ENCODE data around the gene OLFML2B. TPM values are rescaled to one million over a fixed set of nuclear protein-coding genes. Genes with fewer than 3 reads are reported as not detected.

OLFML2B gene
- total RNA-seq, 4 donors from 2014 or later, result 1.1 to 7.7 (median 4.7) TPM

GRCh38 chr1:161933592-161934588 lies 89.8 kb downstream of the OLFML2B start:
- Histone ChIP-seq H3K27ac (no peak overlapping the region), H3K4me1 (no peaks in the 10 kb centered on the region), H3K4me3 (no peak overlapping the region), H3K27me3 (no peaks in the 10 kb centered on the region), H3K9me3 (no peaks in the 10 kb centered on the region), H3K36me3 (peaks cover 0 to 22% of the 10 kb centered on the region in 2 donors)
- TF ChIP-seq POLR2AphosphoS5 (IDR thresholded peaks at IDR 0.05) (no peak), EP300 (IDR thresholded peaks at IDR 0.05) (no peak), CTCF (IDR thresholded peaks at IDR 0.05) (no peak), POLR2A (IDR thresholded peaks at IDR 0.05) (no peak)
- ATAC-seq, result no peak
- WGBS, 2 donors (ENCODE audit: low coverage in 1 of 2), result 58 to 74% methylated on average over 3 to 6 of the region's 6 CpGs

Other genes starting within 250 kb of the OLFML2B start
- gene NOS1AP, start 45.8 kb upstream of the OLFML2B start, total RNA-seq, result 1 to 10 TPM; 3.5 to 7.8 (median 4.1) TPM